ENCODE results near the gene LGMN.

DNA sequence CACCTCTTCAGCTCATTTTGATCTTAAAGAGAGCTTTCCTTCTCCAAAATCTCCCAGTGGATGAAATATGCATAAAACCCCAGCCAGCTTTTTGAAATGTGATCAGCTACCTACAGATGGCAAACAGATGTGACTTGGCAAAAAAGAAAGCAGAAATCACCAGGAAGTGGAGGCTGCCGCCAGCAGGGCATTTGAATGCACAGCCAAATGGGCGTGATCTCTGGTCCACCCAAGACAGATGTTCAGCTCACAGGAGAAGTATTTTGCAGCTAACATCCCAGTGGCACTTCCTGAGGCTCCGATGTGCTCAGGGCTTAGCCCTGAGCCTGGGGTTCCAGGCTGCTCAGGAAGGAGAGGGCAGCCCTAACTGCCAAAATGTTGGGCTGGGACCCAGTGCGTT lies 78.3 kb downstream of the LGMN start:
- TF ChIP-seq TAF1 (IDR thresholded peaks at IDR 0.05; ENCODE audit: low read depth) (no peak), SMC3 (conservative IDR thresholded peaks at IDR 0.05; ENCODE audit: poor library complexity) (no peak), POLR2AphosphoS5 (IDR thresholded peaks at IDR 0.05) (no peak), EZH2 (IDR thresholded peaks at IDR 0.05; ENCODE audit: borderline replicate concordance, insufficient read depth, low read length, poor library complexity, severe bottlenecking) (no peak)
- TF ChIP-seq, protein P1, sequence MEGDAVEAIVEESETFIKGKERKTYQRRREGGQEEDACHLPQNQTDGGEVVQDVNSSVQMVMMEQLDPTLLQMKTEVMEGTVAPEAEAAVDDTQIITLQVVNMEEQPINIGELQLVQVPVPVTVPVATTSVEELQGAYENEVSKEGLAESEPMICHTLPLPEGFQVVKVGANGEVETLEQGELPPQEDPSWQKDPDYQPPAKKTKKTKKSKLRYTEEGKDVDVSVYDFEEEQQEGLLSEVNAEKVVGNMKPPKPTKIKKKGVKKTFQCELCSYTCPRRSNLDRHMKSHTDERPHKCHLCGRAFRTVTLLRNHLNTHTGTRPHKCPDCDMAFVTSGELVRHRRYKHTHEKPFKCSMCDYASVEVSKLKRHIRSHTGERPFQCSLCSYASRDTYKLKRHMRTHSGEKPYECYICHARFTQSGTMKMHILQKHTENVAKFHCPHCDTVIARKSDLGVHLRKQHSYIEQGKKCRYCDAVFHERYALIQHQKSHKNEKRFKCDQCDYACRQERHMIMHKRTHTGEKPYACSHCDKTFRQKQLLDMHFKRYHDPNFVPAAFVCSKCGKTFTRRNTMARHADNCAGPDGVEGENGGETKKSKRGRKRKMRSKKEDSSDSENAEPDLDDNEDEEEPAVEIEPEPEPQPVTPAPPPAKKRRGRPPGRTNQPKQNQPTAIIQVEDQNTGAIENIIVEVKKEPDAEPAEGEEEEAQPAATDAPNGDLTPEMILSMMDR (IDR thresholded peaks at IDR 0.05; ENCODE audit: poor library complexity, severe bottlenecking): no peak
- TF ChIP-seq, protein P2, sequence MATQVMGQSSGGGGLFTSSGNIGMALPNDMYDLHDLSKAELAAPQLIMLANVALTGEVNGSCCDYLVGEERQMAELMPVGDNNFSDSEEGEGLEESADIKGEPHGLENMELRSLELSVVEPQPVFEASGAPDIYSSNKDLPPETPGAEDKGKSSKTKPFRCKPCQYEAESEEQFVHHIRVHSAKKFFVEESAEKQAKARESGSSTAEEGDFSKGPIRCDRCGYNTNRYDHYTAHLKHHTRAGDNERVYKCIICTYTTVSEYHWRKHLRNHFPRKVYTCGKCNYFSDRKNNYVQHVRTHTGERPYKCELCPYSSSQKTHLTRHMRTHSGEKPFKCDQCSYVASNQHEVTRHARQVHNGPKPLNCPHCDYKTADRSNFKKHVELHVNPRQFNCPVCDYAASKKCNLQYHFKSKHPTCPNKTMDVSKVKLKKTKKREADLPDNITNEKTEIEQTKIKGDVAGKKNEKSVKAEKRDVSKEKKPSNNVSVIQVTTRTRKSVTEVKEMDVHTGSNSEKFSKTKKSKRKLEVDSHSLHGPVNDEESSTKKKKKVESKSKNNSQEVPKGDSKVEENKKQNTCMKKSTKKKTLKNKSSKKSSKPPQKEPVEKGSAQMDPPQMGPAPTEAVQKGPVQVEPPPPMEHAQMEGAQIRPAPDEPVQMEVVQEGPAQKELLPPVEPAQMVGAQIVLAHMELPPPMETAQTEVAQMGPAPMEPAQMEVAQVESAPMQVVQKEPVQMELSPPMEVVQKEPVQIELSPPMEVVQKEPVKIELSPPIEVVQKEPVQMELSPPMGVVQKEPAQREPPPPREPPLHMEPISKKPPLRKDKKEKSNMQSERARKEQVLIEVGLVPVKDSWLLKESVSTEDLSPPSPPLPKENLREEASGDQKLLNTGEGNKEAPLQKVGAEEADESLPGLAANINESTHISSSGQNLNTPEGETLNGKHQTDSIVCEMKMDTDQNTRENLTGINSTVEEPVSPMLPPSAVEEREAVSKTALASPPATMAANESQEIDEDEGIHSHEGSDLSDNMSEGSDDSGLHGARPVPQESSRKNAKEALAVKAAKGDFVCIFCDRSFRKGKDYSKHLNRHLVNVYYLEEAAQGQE (IDR thresholded peaks at IDR 0.05; ENCODE audit: borderline replicate concordance): no peak

Data from neural cell (in vitro differentiated cells).